Activated T-cell treated with anti-CD3 and anti-CD28 coated beads, Interleukin-2, amount 50 U/mL, for 1 hour (primary cell): ENCODE data around the gene SMPD3.

ENCODE experiments used
- DNase-seq: peaks from one replicate; pipeline ENCODE4 v3.0.0-alpha.2; 2020

Gene SMPD3

GRCh38 chr16:68319185-68319908, 129.0 kb downstream of the SMPD3 start:
- DNase-seq: peak; percentile 3

- no peak for DNase-seq
Measured at GRCh38 chr16:68313116-68313515, 135.2 kb downstream of the SMPD3 start.

- peak; percentile 87 for DNase-seq
Measured at GRCh38 chr16:68310774-68311511, 137.4 kb downstream of the SMPD3 start, which contains the start of the genes PRMT7 and SLC7A6OS. Gene PRMT7, plus strand, starts transcription at chr16:68311019. Its CDS starts 4,961 bp downstream, at chr16:68315980. Gene SLC7A6OS, minus strand, starts transcription at chr16:68310946. Its CDS starts 20 bp downstream, at chr16:68310926.

GRCh38 chr16:68310437-68310773, 137.9 kb downstream of the SMPD3 start:
- no peak for DNase-seq

- DNase-seq: no peak
Measured at GRCh38 chr16:68309799-68310198, 138.5 kb downstream of the SMPD3 start.
